Measurements from ENCODE around the gene SLC25A47. TPM values are rescaled to one million over a fixed set of nuclear protein-coding genes. Genes with fewer than 3 reads are reported as not detected.

SLC25A47 gene
- total and polyA plus RNA-seq, 2 of the 4 experiments (the other 2 are of a cell fraction) = not detected

- Histone ChIP-seq H2BK15ac (ENCODE audit: low read depth, low read length) (no peak overlapping the region), H2BK5ac (ENCODE audit: low read depth, low read length, poor library complexity, severe bottlenecking) (no peak overlapping the region), H4K20me1 (ENCODE audit: insufficient read depth, low read length) (peaks cover 5% of the 10 kb centered on the region), H3K14ac (replicated peaks; ENCODE audit: low read depth, low read length) (no peak overlapping the region), H3K9me3 (ENCODE audit: control insufficient read depth, insufficient read depth, low read length) (no peaks in the 10 kb centered on the region), H2BK120ac (ENCODE audit: low read depth, low read length) (no peak overlapping the region), H2BK20ac (ENCODE audit: low read depth, low read length) (no peak overlapping the region), H3K4me2 (ENCODE audit: low read depth, low read length) (no peak overlapping the region), H3K9me1 (ENCODE audit: insufficient read depth, low read length) (peaks cover 3% of the 10 kb centered on the region; the same call in 1 of the 2 replicates), H2AFZ (replicated peaks; ENCODE audit: low read length, poor library complexity) (no peak overlapping the region), H3K27me3 (ENCODE audit: control insufficient read depth, insufficient read depth, low read length) (no peaks in the 10 kb centered on the region), H4K5ac (ENCODE audit: low read depth, low read length) (no peak overlapping the region), H3K27ac (ENCODE audit: insufficient read depth, low read length) (no peak overlapping the region), H2AK9ac (replicated peaks; ENCODE audit: low read depth, low read length, poor library complexity) (no peak overlapping the region), H4K8ac (ENCODE audit: low read depth in 2 of 2, low read length in 2 of 2) (no peak overlapping the region), H3K9ac (ENCODE audit: low read depth, low read length) (no peak overlapping the region), H2AK5ac (ENCODE audit: low read depth, low read length) (no peak overlapping the region), H3K4me3 (ENCODE audit: insufficient read depth, low read depth, low read length) (no peak overlapping the region), H3K4me1 (ENCODE audit: control insufficient read depth, insufficient read depth, low read length) (peaks cover 4% of the 10 kb centered on the region), H3K4ac (ENCODE audit: low read depth, low read length) (no peak overlapping the region), H3K36me3 (ENCODE audit: control insufficient read depth, insufficient read depth, low read length) (peaks cover 41% of the 10 kb centered on the region), H3K18ac (ENCODE audit: low read depth, low read length) (no peak overlapping the region), H3K79me1 (ENCODE audit: low read depth in 1 of 2, low read length in 2 of 2) (peaks cover 0 to 62% of the 10 kb centered on the region in 2 experiments; a peak in 3 of 4 replicates), H3K23ac (ENCODE audit: low read depth, low read length) (no peak overlapping the region), H4K91ac (ENCODE audit: insufficient read depth, low read depth, low read length) (no peak overlapping the region), H3K56ac (ENCODE audit: extremely low read depth, insufficient read depth, low read length) (no peak overlapping the region)
- WGBS, 2 experiments (ENCODE audit: extremely low coverage in 2 of 2, insufficient read length in 1 of 2) = 33% methylated on average over 1 of the region's 12 CpGs; no CpG with 5 or more reads in 1 of the 2 experiments
- intact Hi-C loops (cut with micrococcal nuclease) = loop anchor here (5.0 kb wide), 1 partner anchor 89 kb away; the partner anchor contains the start of gene WDR25
- TF ChIP-seq BHLHE40 (IDR thresholded peaks at IDR 0.05; ENCODE audit: low read depth, low read length) (no peak), SMC3 (IDR thresholded peaks at IDR 0.05; ENCODE audit: low read depth, low read length) (no peak), CHD1 (IDR thresholded peaks at IDR 0.05; ENCODE audit: low read depth, low read length) (no peak)
- DNase-seq = peak; percentile 16
- ChIA-PET CTCF (no interaction called here), POLR2A (ENCODE audit: unreplicated experiment) (no interaction called here)
- no TSS peak for BruUV-seq (replicated peaks)
- in situ Hi-C loops (cut with MboI; ENCODE audit: low sequenced_read_pairs) = no loop called here
- no peak for ATAC-seq (ENCODE audit: low read depth)
- dilution Hi-C loops (cut with HindIII; ENCODE audit: low sequenced_read_pairs, unreplicated experiment) = no loop called here
These were observed 34.6 kb upstream of the SLC25A47 start for GRCh38 chr14:100288382-100289185.
